SK-N-MC (cell line): ENCODE measurements around the gene ABR.
"Not testable (repeated sequence)": the region's sequence is repeated elsewhere in the genome, so short reads cannot be mapped to it uniquely, and the experiment has no call there.

ENCODE experiments used
- DNase-seq: peaks from one replicate; pipeline ENCODE4 v3.0.0-alpha.2; 2011; ENCODE audit warnings: low read depth, low spot score
- H3K27ac ChIP-seq: fragments of 200-600 bp; sonication (generic); 2 replicates; pipeline ENCODE4 v1.5.1; 2016; ENCODE audit warnings: mixed run types
- H3K36me3 ChIP-seq: fragments of 200-600 bp; sonication (generic); 2 replicates; pipeline ENCODE4 v1.6.1; 2017; ENCODE audit warnings: antibody characterized with exemption, low read length, mixed read lengths; ENCODE audit not compliant: insufficient read depth
- H3K4me3 ChIP-seq: fragments of 200-600 bp; sonication (generic); 2 replicates; pipeline ENCODE4 v1.5.1; 2016
- H3K9ac ChIP-seq: fragments of 200-600 bp; sonication (generic); 2 replicates; pipeline ENCODE4 v1.8.0; 2017; ENCODE audit warnings: mixed run types, mixed read lengths; ENCODE audit not compliant: insufficient read length
- H3K9me3 ChIP-seq: fragments of 200-600 bp; sonication (generic); 2 replicates; pipeline ENCODE4 v1.6.1; 2017; ENCODE audit warnings: low read depth, mild to moderate bottlenecking, antibody characterized with exemption, low read length, moderate library complexity, mixed read lengths
- EZH2 ChIP-seq: fragments of 200-600 bp; sonication (generic); IDR thresholded peaks from one replicate; pipeline ENCODE4 v1.6.1; 2017; ENCODE audit warnings: antibody characterized with exemption
- FOXP2 ChIP-seq: optimal IDR thresholded peaks from 2 replicates; pipeline ENCODE3; 2011; ENCODE audit warnings: mild to moderate bottlenecking, moderate library complexity; ENCODE audit not compliant: insufficient read depth; ENCODE audit errors: extremely low read length, control extremely low read depth
- POLR2AphosphoS5 ChIP-seq: IDR thresholded peaks from 2 replicates; pipeline ENCODE4 v1.6.1; 2012; ENCODE audit warnings: mild to moderate bottlenecking, low read depth, low read length, borderline replicate concordance

ABR gene

DNA sequence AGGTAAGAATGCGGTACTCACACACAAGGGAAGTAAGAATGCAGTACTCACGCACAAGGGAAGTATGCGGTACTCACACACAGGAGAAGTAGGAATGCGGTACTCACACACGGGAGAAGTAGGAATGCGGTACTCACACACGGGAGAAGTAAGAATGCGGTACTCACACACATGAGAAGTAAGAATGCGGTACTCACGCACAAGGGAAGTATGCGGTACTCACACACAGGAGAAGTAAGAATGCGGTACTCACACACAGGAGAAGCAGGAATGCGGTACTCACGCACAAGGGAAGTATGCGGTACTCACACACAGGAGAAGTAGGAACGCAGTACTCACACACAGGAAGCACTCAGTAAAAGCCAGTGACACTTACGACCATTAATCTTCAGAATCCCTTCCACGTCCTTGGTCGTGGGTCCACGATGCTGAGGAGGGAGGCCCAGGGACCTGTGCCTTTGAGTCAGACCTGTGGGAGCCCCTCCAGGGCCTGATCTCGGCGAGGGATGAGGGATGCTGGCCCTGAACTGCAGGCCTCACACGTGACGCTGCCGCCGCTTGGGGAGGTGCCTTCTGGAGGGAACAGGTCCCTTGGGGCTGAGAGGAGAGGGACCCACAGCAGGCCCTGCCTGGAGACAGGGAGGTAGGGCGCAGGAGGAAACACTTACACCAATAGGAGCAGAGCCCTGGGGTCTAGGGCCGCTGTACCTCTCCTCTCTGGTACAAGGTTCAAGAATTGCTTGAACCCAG, 20.2 kb downstream of the ABR start:
- H3K4me3 ChIP-seq = no peak overlapping the region
- TF ChIP-seq FOXP2 (no peak), EZH2 (no peak), POLR2AphosphoS5 (no peak)
- DNase-seq = no peak
- H3K36me3 ChIP-seq = no peaks in the 10 kb centered on the region
- no peak overlapping the region for H3K27ac ChIP-seq
- H3K9me3 ChIP-seq = no peaks in the 10 kb centered on the region
- H3K9ac ChIP-seq = no peak overlapping the region

DNA sequence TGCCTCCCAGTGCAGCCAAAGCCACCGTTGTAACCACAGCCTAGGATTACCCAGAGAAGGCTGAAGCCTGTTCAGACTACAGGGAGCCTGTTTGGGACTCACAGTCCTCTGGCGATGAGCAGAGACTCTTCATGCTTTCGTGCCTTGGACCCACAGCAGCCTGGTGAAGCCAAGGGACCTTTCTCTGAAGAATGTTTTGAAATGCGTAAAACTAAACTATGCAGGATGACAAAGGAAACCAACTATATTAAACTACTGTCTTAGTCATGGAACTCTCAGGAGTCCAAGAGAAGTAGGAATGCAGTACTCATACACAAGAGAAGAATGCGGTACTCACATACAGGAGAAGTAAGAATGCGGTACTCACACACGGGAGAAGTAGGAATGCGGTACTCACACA, 20.9 kb downstream of the ABR start:
- TF ChIP-seq EZH2 (no peak), FOXP2 (no peak), POLR2AphosphoS5 (no peak)

GRCh38 chr17:1156864-1157263, 22.9 kb downstream of the ABR start:
- H3K9me3 ChIP-seq = no peaks in the 10 kb centered on the region
- H3K9ac ChIP-seq = no peak overlapping the region
- TF ChIP-seq FOXP2 = no peak
- TF ChIP-seq EZH2 = no peak
- no peak for TF ChIP-seq POLR2AphosphoS5
- no peak for DNase-seq
- no peak overlapping the region for H3K27ac ChIP-seq
- H3K4me3 ChIP-seq = no peak overlapping the region
- no peaks in the 10 kb centered on the region for H3K36me3 ChIP-seq

More for the DNA sequence above, 20.9 kb downstream of the ABR start:
- no peaks in the 10 kb centered on the region for H3K9me3 ChIP-seq
- no peak for DNase-seq
- H3K36me3 ChIP-seq = no peaks in the 10 kb centered on the region
- H3K4me3 ChIP-seq = no peak overlapping the region
- no peak overlapping the region for H3K9ac ChIP-seq
- no peak overlapping the region for H3K27ac ChIP-seq

DNA sequence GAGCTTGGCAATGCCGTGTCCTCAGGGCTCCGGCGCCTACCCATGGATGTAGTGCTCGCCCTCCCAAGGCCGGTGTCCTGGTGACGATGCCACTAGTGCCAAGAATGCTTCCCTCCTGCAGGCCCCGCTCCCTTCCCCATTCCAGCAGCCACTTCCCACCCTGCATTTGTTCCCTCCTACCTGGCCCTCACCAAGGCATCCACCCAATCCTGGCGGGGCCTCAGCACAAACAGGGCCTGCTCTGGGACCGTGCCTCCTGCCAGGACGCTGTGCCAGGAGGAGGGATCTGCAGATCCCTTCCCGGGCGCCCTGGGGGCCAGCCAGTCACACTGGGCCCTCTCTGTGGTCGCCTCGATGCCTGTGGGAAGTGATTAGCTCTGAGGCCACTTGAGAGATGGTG, 25.1 kb downstream of the ABR start:
- no peak overlapping the region for H3K27ac ChIP-seq
- DNase-seq = no peak
- no peak overlapping the region for H3K9ac ChIP-seq
- no peak overlapping the region for H3K4me3 ChIP-seq
- H3K9me3 ChIP-seq = no peaks in the 10 kb centered on the region
- H3K36me3 ChIP-seq = no peaks in the 10 kb centered on the region
- no peak for TF ChIP-seq FOXP2
- TF ChIP-seq EZH2 = no peak
- no peak for TF ChIP-seq POLR2AphosphoS5

DNA sequence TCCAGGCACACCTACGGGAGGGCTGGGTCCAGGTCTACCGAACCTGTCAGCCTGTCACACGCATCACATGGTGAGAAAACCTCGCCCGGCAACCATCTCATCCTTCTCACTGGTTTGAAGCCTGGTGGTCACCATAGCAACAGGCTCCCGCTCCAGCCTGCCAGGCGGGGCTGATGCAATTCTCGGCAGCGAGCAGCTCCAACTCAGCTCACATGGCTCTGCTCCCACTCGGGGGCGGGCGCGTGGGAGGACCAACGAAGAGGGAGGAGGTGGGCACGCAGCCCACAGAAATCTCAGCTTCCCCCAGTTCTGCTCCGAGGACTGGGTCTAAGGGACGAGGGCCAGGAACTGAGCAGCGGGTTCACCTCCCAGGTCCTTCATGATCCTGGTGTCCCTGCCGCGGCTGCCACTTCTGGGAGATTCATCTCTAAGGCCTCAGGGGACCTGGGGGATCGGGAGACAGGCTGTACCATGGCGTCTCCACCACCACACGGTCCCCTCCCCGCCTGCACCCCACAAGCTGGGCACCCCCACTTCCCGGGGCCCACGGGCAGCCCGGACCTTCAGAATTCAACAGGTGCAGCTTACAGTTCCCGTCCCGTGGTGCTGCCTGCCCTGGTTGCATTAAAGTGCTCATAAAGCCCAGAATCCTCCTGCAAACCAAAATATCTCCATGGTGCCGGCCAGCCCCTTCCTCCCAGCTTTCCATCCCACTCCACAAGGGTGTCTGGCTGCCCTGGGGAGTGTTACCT, 25.8 kb downstream of the ABR start:
- H3K4me3 ChIP-seq = no peak overlapping the region
- H3K36me3 ChIP-seq = no peaks in the 10 kb centered on the region
- no peak overlapping the region for H3K9ac ChIP-seq
- no peak overlapping the region for H3K27ac ChIP-seq
- TF ChIP-seq EZH2 (no peak), POLR2AphosphoS5 (no peak), FOXP2 (no peak)
- no peaks in the 10 kb centered on the region for H3K9me3 ChIP-seq
- no peak for DNase-seq

DNA sequence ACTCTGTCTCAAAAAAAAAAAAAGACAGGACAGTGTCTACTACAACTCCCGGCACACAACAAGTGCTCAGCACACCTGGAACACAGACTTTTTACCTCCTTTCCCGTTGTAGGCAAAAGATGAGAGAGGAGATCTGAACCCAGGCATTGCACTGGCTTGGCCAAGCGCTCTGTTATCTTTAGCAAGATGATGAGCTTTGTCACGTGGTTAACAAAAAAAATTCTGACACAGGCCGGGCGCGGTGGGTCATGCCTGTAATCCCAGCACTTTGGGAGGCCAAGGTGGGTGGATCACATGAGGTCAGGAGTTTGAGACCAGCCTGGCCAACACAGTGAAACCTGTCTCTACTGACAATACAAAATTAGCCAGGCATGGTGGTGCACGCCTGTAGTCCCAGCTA, 27.2 kb downstream of the ABR start:
- H3K9me3 ChIP-seq, H3K27ac ChIP-seq, DNase-seq, H3K4me3 ChIP-seq, H3K36me3 ChIP-seq, H3K9ac ChIP-seq: not testable (repeated sequence)

- H3K9me3 ChIP-seq = no peaks in the 10 kb centered on the region
- no peak overlapping the region for H3K9ac ChIP-seq
- H3K27ac ChIP-seq = no peak overlapping the region
- DNase-seq = no peak
- H3K36me3 ChIP-seq = no peaks in the 10 kb centered on the region
- no peak for TF ChIP-seq EZH2
- TF ChIP-seq FOXP2 = no peak
- no peak for TF ChIP-seq POLR2AphosphoS5
- H3K4me3 ChIP-seq = no peak overlapping the region
Measured at GRCh38 chr17:1150863-1151600, 28.7 kb downstream of the ABR start.

GRCh38 chr17:1149869-1150268, 29.9 kb downstream of the ABR start:
- Histone ChIP-seq H3K9ac (no peak overlapping the region), H3K4me3 (no peak overlapping the region), H3K36me3 (no peaks in the 10 kb centered on the region), H3K9me3 (no peaks in the 10 kb centered on the region), H3K27ac (no peak overlapping the region)
- no peak for DNase-seq
- no peak for TF ChIP-seq EZH2
- no peak for TF ChIP-seq POLR2AphosphoS5
- TF ChIP-seq FOXP2 = no peak

DNA sequence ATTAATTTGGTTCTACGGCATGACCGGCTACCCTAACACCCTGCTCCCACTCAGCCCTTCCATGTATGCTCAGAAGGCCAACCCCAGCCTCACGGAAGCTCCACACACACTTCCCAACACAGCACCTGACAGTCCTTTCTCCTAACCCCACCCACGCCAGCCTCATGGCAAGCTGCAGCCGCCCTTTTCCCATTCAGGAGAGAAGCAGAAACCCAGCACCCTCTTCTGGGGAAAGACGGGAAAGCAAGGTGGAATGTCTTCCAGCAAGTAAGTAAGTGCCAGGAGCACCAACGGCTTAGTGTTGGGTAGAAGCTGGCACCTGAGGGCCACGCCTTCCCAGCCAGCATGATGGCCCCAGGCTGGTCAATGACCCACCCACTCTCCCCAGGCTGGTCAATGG, 32.1 kb downstream of the ABR start:
- TF ChIP-seq POLR2AphosphoS5 (no peak), FOXP2 (no peak), EZH2 (no peak)
- Histone ChIP-seq H3K36me3 (no peaks in the 10 kb centered on the region), H3K27ac (no peak overlapping the region), H3K4me3 (no peak overlapping the region), H3K9me3 (no peaks in the 10 kb centered on the region), H3K9ac (no peak overlapping the region)
- DNase-seq = no peak
